ENCODE measurements around the gene MAJIN.

MAJIN gene

DNA sequence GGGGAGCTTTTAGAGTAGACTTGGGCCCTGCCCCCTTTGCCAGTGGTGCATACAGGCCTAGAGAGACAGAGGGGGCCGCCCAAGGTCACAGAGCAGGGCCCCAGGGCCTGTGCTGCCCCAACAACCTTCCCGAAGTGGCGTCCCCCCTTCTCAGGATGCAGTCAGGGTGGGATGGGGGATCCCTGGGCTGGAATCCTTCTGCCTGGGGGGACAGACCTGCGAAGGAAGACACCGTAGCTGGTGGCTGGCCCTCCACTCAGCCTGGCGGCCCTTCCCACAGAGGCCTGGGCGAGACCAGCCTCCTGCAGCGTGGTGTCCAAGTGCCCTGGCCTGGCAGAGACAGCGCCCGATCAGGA lies 79.1 kb downstream of the MAJIN start:
- Histone ChIP-seq H3K4me3 (replicated peaks; ENCODE audit: low read depth, low read length) (no peak overlapping the region), H3K36me3 (ENCODE audit: control insufficient read depth, insufficient read depth, low read length) (peaks cover 5% of the 10 kb centered on the region), H3K27me3 (replicated peaks; ENCODE audit: control insufficient read depth, insufficient read depth, low read length) (no peaks in the 10 kb centered on the region)
- no peak for TF ChIP-seq CTCF (IDR thresholded peaks at IDR 0.05; ENCODE audit: insufficient read depth, low read length, poor library complexity, severe bottlenecking)
- no peak for DNase-seq (ENCODE audit: extremely low read depth, insufficient read length)

- H3K4me3 ChIP-seq (replicated peaks; ENCODE audit: low read depth, low read length) = no peak overlapping the region
- peaks cover 5% of the 10 kb centered on the region for H3K36me3 ChIP-seq (ENCODE audit: control insufficient read depth, insufficient read depth, low read length)
- no peak for TF ChIP-seq CTCF (IDR thresholded peaks at IDR 0.05; ENCODE audit: insufficient read depth, low read length, poor library complexity, severe bottlenecking)
- DNase-seq (ENCODE audit: extremely low read depth, insufficient read length) = no peak
- H3K27me3 ChIP-seq (replicated peaks; ENCODE audit: control insufficient read depth, insufficient read depth, low read length) = no peaks in the 10 kb centered on the region
Measured at GRCh38 chr11:64892411-64892831, 79.5 kb downstream of the MAJIN start.

DNA sequence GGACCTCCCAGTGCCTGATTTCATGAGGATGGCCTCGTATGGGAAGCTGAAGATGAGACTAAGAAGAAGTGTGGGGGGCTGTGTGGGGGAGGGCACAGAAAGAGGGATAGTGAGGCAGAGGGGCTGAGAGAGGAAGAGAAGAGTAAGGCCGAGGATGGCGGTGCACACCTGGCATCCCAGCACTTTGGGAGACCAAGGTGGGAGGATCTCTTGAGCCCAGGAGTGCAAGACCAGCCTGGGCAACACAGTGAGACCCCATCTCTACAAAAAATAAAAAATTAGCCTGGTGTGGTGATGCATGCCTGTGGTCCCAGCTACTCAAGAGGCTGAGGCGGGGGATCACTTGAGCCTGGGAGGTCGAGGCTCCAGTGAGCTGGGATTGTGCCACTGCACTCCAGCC lies 80.0 kb downstream of the MAJIN start:
- no peak for DNase-seq (ENCODE audit: extremely low read depth, insufficient read length)
- TF ChIP-seq CTCF (IDR thresholded peaks at IDR 0.05; ENCODE audit: insufficient read depth, low read length, poor library complexity, severe bottlenecking) = no peak
- Histone ChIP-seq H3K4me3 (replicated peaks; ENCODE audit: low read depth, low read length) (no peak overlapping the region), H3K27me3 (replicated peaks; ENCODE audit: control insufficient read depth, insufficient read depth, low read length) (no peaks in the 10 kb centered on the region), H3K36me3 (ENCODE audit: control insufficient read depth, insufficient read depth, low read length) (peaks cover 5% of the 10 kb centered on the region)

DNA sequence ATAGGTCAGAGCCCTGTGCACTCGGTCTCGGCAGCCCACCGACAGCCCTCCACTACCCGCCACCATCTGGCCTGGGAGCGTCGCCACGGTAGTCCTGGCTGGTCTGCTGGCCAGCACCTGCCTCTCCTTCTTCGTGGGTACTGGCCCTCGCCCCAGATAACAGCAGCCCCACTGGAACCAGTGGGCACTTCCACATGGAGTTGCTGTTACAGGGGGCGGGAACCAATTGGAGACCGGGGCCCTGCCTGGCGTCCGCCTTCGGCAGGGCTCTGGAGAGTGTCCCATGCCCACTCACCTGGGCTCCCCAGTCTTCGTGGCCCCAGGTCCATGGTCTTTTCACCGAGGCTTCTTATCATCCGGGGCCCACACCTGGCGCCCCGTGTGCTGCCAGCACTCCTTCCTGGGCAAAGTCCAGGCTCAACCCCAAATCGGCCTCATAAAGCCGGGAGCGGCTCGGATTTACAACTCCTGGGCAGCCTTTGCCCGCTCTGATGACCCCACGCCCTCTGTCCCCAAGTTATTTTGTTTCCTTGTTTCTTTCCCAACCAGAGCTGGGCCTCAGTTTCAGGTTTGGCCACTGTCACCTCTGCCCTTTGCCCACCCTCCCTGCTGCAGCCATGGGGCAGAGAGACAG lies 80.6 kb downstream of the MAJIN start:
- no peak overlapping the region for H3K4me3 ChIP-seq (replicated peaks; ENCODE audit: low read depth, low read length)
- H3K27me3 ChIP-seq (replicated peaks; ENCODE audit: control insufficient read depth, insufficient read depth, low read length) = no peaks in the 10 kb centered on the region
- TF ChIP-seq CTCF (IDR thresholded peaks at IDR 0.05; ENCODE audit: insufficient read depth, low read length, poor library complexity, severe bottlenecking) = no peak
- no peak for DNase-seq (ENCODE audit: extremely low read depth, insufficient read length)
- peaks cover 3% of the 10 kb centered on the region for H3K36me3 ChIP-seq (ENCODE audit: control insufficient read depth, insufficient read depth, low read length)

- no peaks in the 10 kb centered on the region for H3K27me3 ChIP-seq (replicated peaks; ENCODE audit: control insufficient read depth, insufficient read depth, low read length)
- DNase-seq (ENCODE audit: extremely low read depth, insufficient read length) = no peak
- H3K4me3 ChIP-seq (replicated peaks; ENCODE audit: low read depth, low read length) = no peak overlapping the region
- H3K36me3 ChIP-seq (ENCODE audit: control insufficient read depth, insufficient read depth, low read length) = peaks cover 1% of the 10 kb centered on the region
- TF ChIP-seq CTCF (IDR thresholded peaks at IDR 0.05; ENCODE audit: insufficient read depth, low read length, poor library complexity, severe bottlenecking) = no peak
Measured at GRCh38 chr11:64890522-64890939, 81.4 kb downstream of the MAJIN start.

All from GM06990 (cell line).